Myocyte (in vitro differentiated cells): ENCODE data around the gene CHST5. TPM values are rescaled to one million over a fixed set of nuclear protein-coding genes. Genes with fewer than 3 reads are reported as not detected.

Experiments used
- DNase-seq: peaks from one replicate; pipeline ENCODE4 v3.0.0-alpha.2; 2012; ENCODE audit warnings: low read depth
- total RNA-seq: library from RNA; depleted of rRNA; stranded (reverse); fragments of >200 nt; gene quantifications from 2 replicates; pipeline ENCODE4 v1.2.3, GENCODE V29; 2014

Gene CHST5
- total RNA-seq, 1 donor from 2014 or later = not detected

GRCh38 chr16:75479421-75479990, 56.4 kb downstream of the CHST5 start:
- no peak for DNase-seq

Other genes starting within 250 kb of the CHST5 start
- gene CFDP1, start 102.6 kb downstream of the CHST5 start, total RNA-seq = 55.5 and 61.6 TPM in 2 replicates
- 8.2 and 15.0 TPM in 2 replicates for gene TMEM170A, start 71.4 kb downstream of the CHST5 start, total RNA-seq
- 0.29 and 0.94 TPM in 2 replicates for gene CHST6, start 40.7 kb downstream of the CHST5 start, total RNA-seq
- gene TMEM231, start 20.1 kb upstream of the CHST5 start, total RNA-seq = 10.4 and 10.6 TPM in 2 replicates
- 94.1 and 105 TPM in 2 replicates for gene GABARAPL2, start 30.3 kb upstream of the CHST5 start, total RNA-seq
- gene ADAT1, start 87.2 kb upstream of the CHST5 start, total RNA-seq = 28.9 and 33.4 TPM in 2 replicates
- 174 and 179 TPM in 2 replicates for gene KARS1, start 111.6 kb upstream of the CHST5 start, total RNA-seq
- gene TERF2IP, start 111.7 kb upstream of the CHST5 start, total RNA-seq = 106 and 111 TPM in 2 replicates
- gene CPHXL2, start 140.9 kb upstream of the CHST5 start, total RNA-seq = not detected in 2 replicates
- gene DUXB, start 165.4 kb upstream of the CHST5 start, total RNA-seq = not detected in 2 replicates
- gene CPHXL, start 190.4 kb upstream of the CHST5 start, total RNA-seq = 0.47 TPM in 1 of 2 replicates, not detected in the other